WTC11 (cell line): ENCODE measurements around the gene ATP5ME. TPM values are rescaled to one million over a fixed set of nuclear protein-coding genes. Genes with fewer than 3 reads are reported as not detected.

Source experiments
- ATAC-seq: fragments of 200-7000 bp; cut with Tn5 transposase; 2 replicates; pipeline ENCODE4 v1.10.0; 2021; ENCODE audit warnings: mild to moderate bottlenecking, moderate library complexity
- CTCF ChIA-PET: fragments of 300-600 bp; sonication (Branson Sonifier 250); formaldehyde crosslinking; loops from one replicate; lab custom pipeline; 2021; ENCODE audit warnings: antibody characterized with exemption; lab: Charles Lee
- POLR2A ChIA-PET: fragments of 350-600 bp; sonication (Branson Sonifier 250); formaldehyde crosslinking; loops from one replicate; lab custom pipeline; 2021; ENCODE audit warnings: antibody characterized with exemption; lab: Charles Lee
- DNase-seq: peaks from one replicate; pipeline ENCODE4 v3.0.0; 2021; ENCODE audit warnings: low spot score
- H3K27ac Mint-ChIP-seq: 2 replicates; pipeline ENCODE4 v1.8.0; 2021; ENCODE audit warnings: mixed read lengths
- H3K27me3 Mint-ChIP-seq: 2 replicates; pipeline ENCODE4 v1.8.0; 2021; ENCODE audit warnings: low read depth, mild to moderate bottlenecking, moderate library complexity, mixed read lengths
- H3K36me3 Mint-ChIP-seq: 2 replicates; pipeline ENCODE4 v1.8.0; 2021; ENCODE audit warnings: mixed read lengths
- H3K4me1 Mint-ChIP-seq: 2 replicates; pipeline ENCODE4 v1.8.0; 2022; ENCODE audit warnings: mixed read lengths
- H3K4me3 Mint-ChIP-seq: 2 replicates; pipeline ENCODE4 v1.8.0; 2021; ENCODE audit warnings: mild to moderate bottlenecking, moderate library complexity, mixed read lengths
- H3K9me3 Mint-ChIP-seq: 2 replicates; pipeline ENCODE4 v1.8.0; 2021; ENCODE audit warnings: mixed read lengths
- ATF1 ChIP-seq: sonication (generic); formaldehyde crosslinking; IDR thresholded peaks from 2 replicates; pipeline ENCODE4 v1.8.1; 2023; ENCODE audit warnings: mild to moderate bottlenecking, moderate library complexity, missing genetic modification reagents
- CBFB ChIP-seq: sonication (generic); formaldehyde crosslinking; IDR thresholded peaks from 2 replicates; pipeline ENCODE4 v1.8.1; 2022; ENCODE audit warnings: mild to moderate bottlenecking, low read depth, missing genetic modification reagents
- CREM ChIP-seq: sonication (generic); formaldehyde crosslinking; IDR thresholded peaks from 2 replicates; pipeline ENCODE4 v1.8.1; 2022; ENCODE audit warnings: mild to moderate bottlenecking, missing genetic modification reagents, moderate library complexity
- MYBL2 ChIP-seq: sonication (generic); formaldehyde crosslinking; IDR thresholded peaks from 2 replicates; pipeline ENCODE4 v1.8.1; 2023; ENCODE audit warnings: mild to moderate bottlenecking, moderate library complexity, missing genetic modification reagents
- NFATC4 ChIP-seq: fragments of 250-450 bp; sonication (Bioruptor Pico); IDR thresholded peaks from 2 replicates; pipeline ENCODE4 v1.9.0; 2021; ENCODE audit warnings: mild to moderate bottlenecking
- NFYB ChIP-seq: sonication (generic); formaldehyde crosslinking; conservative IDR thresholded peaks from 2 replicates; pipeline ENCODE4 v1.8.0; 2022; ENCODE audit warnings: low read depth, missing genetic modification reagents
- NR3C1 ChIP-seq: sonication (generic); formaldehyde crosslinking; conservative IDR thresholded peaks from 2 replicates; pipeline ENCODE4 v1.8.1; 2023; ENCODE audit warnings: low read depth, mild to moderate bottlenecking, missing genetic modification reagents
- SOX15 ChIP-seq: fragments of 250-450 bp; sonication (Bioruptor Pico); IDR thresholded peaks from 2 replicates; pipeline ENCODE4 v1.9.0; 2021; ENCODE audit warnings: mild to moderate bottlenecking
- TEAD4 ChIP-seq: sonication (generic); formaldehyde crosslinking; IDR thresholded peaks from 2 replicates; pipeline ENCODE4 v1.8.0; 2022; ENCODE audit warnings: mild to moderate bottlenecking, missing genetic modification reagents
- ZBTB21 ChIP-seq: sonication (generic); formaldehyde crosslinking; IDR thresholded peaks from 2 replicates; pipeline ENCODE4 v1.8.1; 2023; ENCODE audit warnings: mild to moderate bottlenecking, missing genetic modification reagents, borderline replicate concordance
- ZNF263 ChIP-seq: sonication (generic); formaldehyde crosslinking; IDR thresholded peaks from 2 replicates; pipeline ENCODE4 v1.8.1; 2022; ENCODE audit warnings: low read depth, mild to moderate bottlenecking, moderate library complexity, missing genetic modification reagents
- ZNF671 ChIP-seq: fragments of 250-450 bp; sonication (Bioruptor Pico); IDR thresholded peaks from 2 replicates; pipeline ENCODE4 v1.8.0; 2021; ENCODE audit warnings: mild to moderate bottlenecking
- total RNA-seq: library from RNA; stranded (reverse); gene quantifications from 3 replicates; pipeline ENCODE4 v1.2.3, GENCODE V29; 2021
- TF ChIP-seq, protein P1 (sequence below): fragments of 250-450 bp; sonication (Bioruptor Pico); IDR thresholded peaks from 2 replicates; pipeline ENCODE4 v1.9.0; 2021; ENCODE audit warnings: mild to moderate bottlenecking
- TF ChIP-seq, protein P2 (sequence below): fragments of 250-450 bp; sonication (Bioruptor Pico); IDR thresholded peaks from 2 replicates; pipeline ENCODE4 v2.1.2; 2022; ENCODE audit warnings: mild to moderate bottlenecking, moderate library complexity
- TF ChIP-seq, protein P3 (sequence below): sonication (generic); formaldehyde crosslinking; IDR thresholded peaks from 2 replicates; pipeline ENCODE4 v1.8.1; 2023; ENCODE audit warnings: mild to moderate bottlenecking, moderate library complexity, missing genetic modification reagents
- TF ChIP-seq, protein P4 (sequence below): sonication (generic); formaldehyde crosslinking; IDR thresholded peaks from 2 replicates; pipeline ENCODE4 v1.8.1; 2023; ENCODE audit warnings: mild to moderate bottlenecking, missing genetic modification reagents
- TF ChIP-seq, protein P5 (sequence below): sonication (generic); formaldehyde crosslinking; conservative IDR thresholded peaks from 2 replicates; pipeline ENCODE4 v1.8.1; 2022; ENCODE audit warnings: mild to moderate bottlenecking, missing genetic modification reagents
- TF ChIP-seq, protein P6 (sequence below): sonication (generic); formaldehyde crosslinking; IDR thresholded peaks from 2 replicates; pipeline ENCODE4 v1.8.1; 2023; ENCODE audit warnings: mild to moderate bottlenecking, missing genetic modification reagents
- TF ChIP-seq, protein P7 (sequence below): fragments of 250-450 bp; sonication (Bioruptor Pico); IDR thresholded peaks from 2 replicates; pipeline ENCODE4 v1.9.0; 2021; ENCODE audit warnings: mild to moderate bottlenecking
- TF ChIP-seq, protein P8 (sequence below): sonication (generic); formaldehyde crosslinking; IDR thresholded peaks from 2 replicates; pipeline ENCODE4 v1.8.0; 2022; ENCODE audit warnings: mild to moderate bottlenecking, missing genetic modification reagents

ATP5ME gene
- total RNA-seq, 1 experiment from 2014 or later, result 468 TPM

DNA sequence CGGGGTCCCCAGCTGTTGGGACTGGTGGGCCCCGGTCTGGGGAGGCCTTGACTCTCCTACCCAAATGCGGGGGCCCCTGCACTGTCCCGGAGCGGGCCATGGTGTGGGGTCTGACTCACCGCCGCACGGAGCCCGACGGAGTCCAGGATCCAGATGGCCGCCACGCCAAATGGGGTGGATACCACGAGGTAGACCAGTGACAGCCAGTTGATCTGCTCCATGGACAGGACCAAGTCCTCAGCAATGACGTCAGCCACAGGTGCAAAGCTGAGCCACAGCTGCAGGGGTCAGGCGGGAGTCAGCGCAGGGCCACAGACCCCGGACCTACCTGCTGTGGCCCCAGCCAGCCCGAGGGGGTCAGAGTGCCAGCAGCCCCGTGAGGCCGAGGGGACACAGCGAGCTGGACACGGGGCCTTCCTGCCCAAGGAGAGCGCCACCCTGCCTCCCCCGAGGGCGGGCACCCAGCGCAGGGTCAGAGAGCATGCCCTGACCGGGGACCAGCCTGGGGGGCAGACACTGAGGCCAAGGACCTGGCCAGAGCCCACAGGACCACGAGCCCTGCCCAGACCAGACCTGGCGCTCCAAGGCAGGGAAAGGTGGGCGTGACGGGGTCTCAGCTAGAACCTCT, 12.5 kb upstream of the ATP5ME start:
- DNase-seq, result no peak
- H3K4me1 Mint-ChIP-seq, result peaks cover 12% of the 10 kb centered on the region
- POLR2A ChIA-PET, result no interaction called here
- TF ChIP-seq ZNF263 (CRISPR knock-in tag) (no peak), CBFB (CRISPR knock-in tag) (no peak), SOX15 (no peak)
- TF ChIP-seq, protein P1, sequence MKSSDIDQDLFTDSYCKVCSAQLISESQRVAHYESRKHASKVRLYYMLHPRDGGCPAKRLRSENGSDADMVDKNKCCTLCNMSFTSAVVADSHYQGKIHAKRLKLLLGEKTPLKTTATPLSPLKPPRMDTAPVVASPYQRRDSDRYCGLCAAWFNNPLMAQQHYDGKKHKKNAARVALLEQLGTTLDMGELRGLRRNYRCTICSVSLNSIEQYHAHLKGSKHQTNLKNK (CRISPR knock-in tag), result no peak
- TF ChIP-seq, all 79 proteins: peak for 0
- CTCF ChIA-PET, result interaction anchor here (0.8 to 3.5 kb wide), 6 partner anchors 12 to 125 kb away, joined by 3 to 67 read pairs (median 4); no protein-coding TSS in a partner anchor
- Mint-ChIP-seq H3K9me3 (no peaks in the 10 kb centered on the region), H3K27me3 (peaks cover 5% of the 10 kb centered on the region), H3K4me3 (no peak overlapping the region), H3K36me3 (no peaks in the 10 kb centered on the region), H3K27ac (no peak overlapping the region)
- ATAC-seq, result no peak

DNA sequence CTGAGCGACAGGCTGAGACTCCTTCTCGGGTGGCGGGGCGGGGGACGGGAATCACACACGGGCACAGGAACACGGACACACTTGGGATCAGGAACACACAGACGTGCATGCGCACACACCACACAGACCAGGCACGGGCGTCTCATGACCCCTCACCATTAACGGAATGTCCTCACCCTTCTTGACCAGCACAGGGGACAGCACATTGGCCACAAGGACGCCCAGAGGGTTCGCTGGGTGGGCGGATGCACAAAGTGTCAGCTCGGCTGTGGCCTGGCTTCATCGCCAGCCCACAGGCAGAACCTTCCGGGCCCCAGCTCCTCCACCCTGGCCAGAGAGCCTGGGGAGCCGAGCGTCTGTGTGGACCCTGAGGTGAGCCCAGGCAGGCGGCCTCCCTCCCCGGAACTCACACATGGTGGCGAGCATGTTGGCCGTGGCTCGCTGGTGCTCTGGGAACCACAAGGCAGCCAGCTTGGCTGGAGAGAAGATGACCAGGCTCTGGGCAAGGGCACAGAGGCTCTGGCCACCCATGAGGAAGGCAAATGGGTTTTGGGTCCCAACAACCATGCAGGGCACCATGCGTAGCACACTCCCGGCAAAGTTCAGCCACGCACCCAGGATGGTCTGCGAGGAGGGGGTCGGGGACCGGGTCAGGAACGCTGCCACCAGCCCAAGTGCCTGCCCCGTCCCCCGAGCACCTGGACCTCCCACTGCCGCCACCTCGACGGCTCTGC, 11.8 kb upstream of the ATP5ME start:
- Mint-ChIP-seq H3K4me3 (no peak overlapping the region), H3K36me3 (no peaks in the 10 kb centered on the region), H3K4me1 (peaks cover 12% of the 10 kb centered on the region), H3K27ac (no peak overlapping the region), H3K27me3 (peaks cover 5% of the 10 kb centered on the region), H3K9me3 (no peaks in the 10 kb centered on the region)
- CTCF ChIA-PET, result interaction anchor here (1.5 to 3.5 kb wide), 3 partner anchors 13 to 83 kb away, joined by 4 to 67 read pairs (median 5); no protein-coding TSS in a partner anchor
- POLR2A ChIA-PET, result no interaction called here
- DNase-seq (no peak), ATAC-seq (no peak)
- TF ChIP-seq, protein P2, sequence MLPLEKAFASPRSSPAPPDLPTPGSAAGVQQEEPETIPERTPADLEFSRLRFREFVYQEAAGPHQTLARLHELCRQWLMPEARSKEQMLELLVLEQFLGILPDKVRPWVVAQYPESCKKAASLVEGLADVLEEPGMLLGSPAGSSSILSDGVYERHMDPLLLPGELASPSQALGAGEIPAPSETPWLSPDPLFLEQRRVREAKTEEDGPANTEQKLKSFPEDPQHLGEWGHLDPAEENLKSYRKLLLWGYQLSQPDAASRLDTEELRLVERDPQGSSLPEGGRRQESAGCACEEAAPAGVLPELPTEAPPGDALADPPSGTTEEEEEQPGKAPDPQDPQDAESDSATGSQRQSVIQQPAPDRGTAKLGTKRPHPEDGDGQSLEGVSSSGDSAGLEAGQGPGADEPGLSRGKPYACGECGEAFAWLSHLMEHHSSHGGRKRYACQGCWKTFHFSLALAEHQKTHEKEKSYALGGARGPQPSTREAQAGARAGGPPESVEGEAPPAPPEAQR (CRISPR knock-in tag), result no peak
- TF ChIP-seq, protein P3, sequence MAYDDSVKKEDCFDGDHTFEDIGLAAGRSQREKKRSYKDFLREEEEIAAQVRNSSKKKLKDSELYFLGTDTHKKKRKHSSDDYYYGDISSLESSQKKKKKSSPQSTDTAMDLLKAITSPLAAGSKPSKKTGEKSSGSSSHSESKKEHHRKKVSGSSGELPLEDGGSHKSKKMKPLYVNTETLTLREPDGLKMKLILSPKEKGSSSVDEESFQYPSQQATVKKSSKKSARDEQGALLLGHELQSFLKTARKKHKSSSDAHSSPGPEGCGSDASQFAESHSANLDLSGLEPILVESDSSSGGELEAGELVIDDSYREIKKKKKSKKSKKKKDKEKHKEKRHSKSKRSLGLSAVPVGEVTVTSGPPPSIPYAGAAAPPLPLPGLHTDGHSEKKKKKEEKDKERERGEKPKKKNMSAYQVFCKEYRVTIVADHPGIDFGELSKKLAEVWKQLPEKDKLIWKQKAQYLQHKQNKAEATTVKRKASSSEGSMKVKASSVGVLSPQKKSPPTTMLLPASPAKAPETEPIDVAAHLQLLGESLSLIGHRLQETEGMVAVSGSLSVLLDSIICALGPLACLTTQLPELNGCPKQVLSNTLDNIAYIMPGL (CRISPR knock-in tag), result no peak
- TF ChIP-seq, protein P4, sequence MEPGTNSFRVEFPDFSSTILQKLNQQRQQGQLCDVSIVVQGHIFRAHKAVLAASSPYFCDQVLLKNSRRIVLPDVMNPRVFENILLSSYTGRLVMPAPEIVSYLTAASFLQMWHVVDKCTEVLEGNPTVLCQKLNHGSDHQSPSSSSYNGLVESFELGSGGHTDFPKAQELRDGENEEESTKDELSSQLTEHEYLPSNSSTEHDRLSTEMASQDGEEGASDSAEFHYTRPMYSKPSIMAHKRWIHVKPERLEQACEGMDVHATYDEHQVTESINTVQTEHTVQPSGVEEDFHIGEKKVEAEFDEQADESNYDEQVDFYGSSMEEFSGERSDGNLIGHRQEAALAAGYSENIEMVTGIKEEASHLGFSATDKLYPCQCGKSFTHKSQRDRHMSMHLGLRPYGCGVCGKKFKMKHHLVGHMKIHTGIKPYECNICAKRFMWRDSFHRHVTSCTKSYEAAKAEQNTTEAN (CRISPR knock-in tag), result no peak
- TF ChIP-seq NR3C1 (CRISPR knock-in tag) (no peak), ATF1 (CRISPR knock-in tag) (no peak), MYBL2 (CRISPR knock-in tag) (no peak), ZBTB21 (CRISPR knock-in tag) (no peak), TEAD4 (CRISPR knock-in tag) (no peak), ZNF671 (CRISPR knock-in tag) (no peak), NFYB (CRISPR knock-in tag) (no peak), NFATC4 (CRISPR knock-in tag) (no peak), CREM (CRISPR knock-in tag) (no peak)
- TF ChIP-seq, protein P5, sequence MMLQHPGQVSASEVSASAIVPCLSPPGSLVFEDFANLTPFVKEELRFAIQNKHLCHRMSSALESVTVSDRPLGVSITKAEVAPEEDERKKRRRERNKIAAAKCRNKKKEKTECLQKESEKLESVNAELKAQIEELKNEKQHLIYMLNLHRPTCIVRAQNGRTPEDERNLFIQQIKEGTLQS (CRISPR knock-in tag), result no peak
- TF ChIP-seq, protein P6, sequence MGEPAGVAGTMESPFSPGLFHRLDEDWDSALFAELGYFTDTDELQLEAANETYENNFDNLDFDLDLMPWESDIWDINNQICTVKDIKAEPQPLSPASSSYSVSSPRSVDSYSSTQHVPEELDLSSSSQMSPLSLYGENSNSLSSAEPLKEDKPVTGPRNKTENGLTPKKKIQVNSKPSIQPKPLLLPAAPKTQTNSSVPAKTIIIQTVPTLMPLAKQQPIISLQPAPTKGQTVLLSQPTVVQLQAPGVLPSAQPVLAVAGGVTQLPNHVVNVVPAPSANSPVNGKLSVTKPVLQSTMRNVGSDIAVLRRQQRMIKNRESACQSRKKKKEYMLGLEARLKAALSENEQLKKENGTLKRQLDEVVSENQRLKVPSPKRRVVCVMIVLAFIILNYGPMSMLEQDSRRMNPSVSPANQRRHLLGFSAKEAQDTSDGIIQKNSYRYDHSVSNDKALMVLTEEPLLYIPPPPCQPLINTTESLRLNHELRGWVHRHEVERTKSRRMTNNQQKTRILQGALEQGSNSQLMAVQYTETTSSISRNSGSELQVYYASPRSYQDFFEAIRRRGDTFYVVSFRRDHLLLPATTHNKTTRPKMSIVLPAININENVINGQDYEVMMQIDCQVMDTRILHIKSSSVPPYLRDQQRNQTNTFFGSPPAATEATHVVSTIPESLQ (CRISPR knock-in tag), result no peak
- TF ChIP-seq, protein P7, sequence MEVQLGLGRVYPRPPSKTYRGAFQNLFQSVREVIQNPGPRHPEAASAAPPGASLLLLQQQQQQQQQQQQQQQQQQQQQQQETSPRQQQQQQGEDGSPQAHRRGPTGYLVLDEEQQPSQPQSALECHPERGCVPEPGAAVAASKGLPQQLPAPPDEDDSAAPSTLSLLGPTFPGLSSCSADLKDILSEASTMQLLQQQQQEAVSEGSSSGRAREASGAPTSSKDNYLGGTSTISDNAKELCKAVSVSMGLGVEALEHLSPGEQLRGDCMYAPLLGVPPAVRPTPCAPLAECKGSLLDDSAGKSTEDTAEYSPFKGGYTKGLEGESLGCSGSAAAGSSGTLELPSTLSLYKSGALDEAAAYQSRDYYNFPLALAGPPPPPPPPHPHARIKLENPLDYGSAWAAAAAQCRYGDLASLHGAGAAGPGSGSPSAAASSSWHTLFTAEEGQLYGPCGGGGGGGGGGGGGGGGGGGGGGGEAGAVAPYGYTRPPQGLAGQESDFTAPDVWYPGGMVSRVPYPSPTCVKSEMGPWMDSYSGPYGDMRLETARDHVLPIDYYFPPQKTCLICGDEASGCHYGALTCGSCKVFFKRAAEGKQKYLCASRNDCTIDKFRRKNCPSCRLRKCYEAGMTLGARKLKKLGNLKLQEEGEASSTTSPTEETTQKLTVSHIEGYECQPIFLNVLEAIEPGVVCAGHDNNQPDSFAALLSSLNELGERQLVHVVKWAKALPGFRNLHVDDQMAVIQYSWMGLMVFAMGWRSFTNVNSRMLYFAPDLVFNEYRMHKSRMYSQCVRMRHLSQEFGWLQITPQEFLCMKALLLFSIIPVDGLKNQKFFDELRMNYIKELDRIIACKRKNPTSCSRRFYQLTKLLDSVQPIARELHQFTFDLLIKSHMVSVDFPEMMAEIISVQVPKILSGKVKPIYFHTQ (CRISPR knock-in tag), result no peak
- TF ChIP-seq, protein P8, sequence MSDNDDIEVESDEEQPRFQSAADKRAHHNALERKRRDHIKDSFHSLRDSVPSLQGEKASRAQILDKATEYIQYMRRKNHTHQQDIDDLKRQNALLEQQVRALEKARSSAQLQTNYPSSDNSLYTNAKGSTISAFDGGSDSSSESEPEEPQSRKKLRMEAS (CRISPR knock-in tag), result no peak
